NCI-H2227 (cell line): ENCODE results near the gene MOG.
"Not testable (repeated sequence)": the region's sequence is repeated elsewhere in the genome, so short reads cannot be mapped to it uniquely, and the experiment has no call there.

Experiments
- DNase-seq: peaks from one replicate; lab custom pipeline; 2025; ENCODE audit not compliant: unreplicated experiment; lab: John Stamatoyannopoulos, UW

MOG gene

DNA sequence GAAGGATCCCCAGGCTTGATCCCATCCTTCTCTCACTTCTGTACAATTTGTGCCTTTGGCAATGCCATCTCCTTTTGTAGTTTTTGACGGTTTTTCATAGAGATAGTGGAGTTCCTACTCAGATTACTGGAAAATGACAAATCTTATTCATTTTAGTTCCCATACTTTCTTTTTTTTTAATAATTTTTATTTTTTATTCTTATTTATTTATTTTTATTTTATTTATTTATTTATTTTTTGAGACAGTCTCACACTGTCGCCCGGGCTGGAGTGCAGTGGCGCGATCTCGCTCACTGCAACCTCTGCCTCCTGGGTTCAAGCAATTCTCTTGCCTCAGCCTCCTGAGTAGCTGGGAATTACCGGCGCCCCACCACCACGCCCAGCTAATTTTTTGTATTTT lies 19.6 kb upstream of the MOG start:
- DNase-seq, result no peak

DNA sequence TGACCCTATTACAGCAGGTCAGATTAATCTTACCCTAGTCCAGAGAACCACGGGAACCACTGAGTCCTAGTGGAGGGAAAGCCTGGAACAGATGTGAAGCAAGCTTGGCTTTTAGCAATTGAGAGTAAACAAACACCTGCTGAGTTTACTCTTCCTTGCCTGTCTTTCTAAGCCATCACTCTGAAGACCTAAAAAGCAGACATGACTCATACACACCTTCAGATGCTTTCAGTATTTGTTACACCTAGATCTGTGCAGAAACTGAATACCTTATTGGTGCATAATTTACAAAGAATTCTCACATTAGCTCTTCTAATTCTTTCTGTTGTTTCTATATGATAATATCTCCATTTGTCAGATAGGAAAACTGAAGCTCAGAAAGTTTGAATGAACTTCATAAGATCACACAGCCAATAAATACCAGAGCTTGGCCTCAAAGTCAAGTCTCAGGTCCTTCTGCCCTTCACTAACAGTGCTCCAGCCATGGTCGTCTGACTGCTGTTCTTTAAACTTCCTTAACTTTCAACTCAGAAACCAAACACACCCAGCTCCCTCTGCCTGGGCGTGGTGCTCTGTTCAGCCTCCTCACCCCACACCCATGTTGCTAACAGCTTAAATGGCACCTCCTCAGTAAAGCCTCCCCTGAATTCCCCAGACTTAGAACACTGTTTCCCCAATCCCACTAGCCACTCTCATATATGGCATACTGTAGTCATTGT lies 15.3 kb upstream of the MOG start:
- no peak for DNase-seq

- peak; percentile 56 for DNase-seq
These were observed 8.8 kb upstream of the MOG start for GRCh38 chr6:29647927-29648642.

DNA sequence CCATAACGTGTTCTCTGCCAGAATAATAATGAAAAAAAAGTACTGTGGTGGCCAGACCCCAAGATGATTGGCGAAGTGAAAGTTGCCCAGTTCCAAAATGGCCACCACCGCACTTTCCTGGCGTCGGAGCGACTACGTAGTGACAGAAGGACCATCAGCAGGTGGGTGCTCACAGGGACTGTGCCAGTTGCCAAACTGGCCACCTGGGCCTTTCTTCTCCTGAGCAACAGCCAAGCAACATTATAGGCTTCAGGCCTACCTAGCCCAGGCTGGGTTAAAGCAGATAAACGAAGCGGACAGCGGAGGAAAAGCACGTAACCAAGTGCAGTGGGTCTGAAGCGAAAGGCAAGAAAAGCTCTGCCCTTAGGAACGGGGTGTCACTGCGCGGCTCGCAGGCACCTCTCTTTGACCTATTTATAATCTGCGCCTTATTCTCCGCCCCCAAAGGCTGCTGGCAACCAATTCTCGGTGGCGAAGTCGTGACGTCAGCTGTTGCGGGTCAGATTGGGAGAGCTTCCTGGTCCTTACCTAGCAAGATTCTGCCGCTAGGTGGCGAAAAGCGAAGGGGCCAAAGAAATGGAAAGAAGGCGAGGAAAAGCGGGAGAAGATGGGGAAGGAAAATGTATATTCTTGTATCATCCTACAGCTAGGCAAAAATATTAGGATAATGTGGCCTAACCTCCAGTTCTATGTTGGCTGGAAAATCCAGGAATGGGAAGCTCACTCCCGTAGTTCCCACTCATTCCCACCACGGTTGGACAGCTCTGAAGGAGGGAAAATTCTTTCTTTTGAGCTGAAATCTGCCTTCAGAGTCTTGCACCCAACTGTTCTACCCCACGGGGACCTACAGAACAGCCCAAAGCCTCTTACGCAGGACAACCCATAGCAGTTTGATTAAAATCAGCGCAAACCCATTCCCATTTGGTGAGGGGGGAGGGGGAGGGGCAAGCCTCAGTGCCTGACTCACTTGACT lies 6.9 kb upstream of the MOG start:
- peak; percentile 99 for DNase-seq

DNA sequence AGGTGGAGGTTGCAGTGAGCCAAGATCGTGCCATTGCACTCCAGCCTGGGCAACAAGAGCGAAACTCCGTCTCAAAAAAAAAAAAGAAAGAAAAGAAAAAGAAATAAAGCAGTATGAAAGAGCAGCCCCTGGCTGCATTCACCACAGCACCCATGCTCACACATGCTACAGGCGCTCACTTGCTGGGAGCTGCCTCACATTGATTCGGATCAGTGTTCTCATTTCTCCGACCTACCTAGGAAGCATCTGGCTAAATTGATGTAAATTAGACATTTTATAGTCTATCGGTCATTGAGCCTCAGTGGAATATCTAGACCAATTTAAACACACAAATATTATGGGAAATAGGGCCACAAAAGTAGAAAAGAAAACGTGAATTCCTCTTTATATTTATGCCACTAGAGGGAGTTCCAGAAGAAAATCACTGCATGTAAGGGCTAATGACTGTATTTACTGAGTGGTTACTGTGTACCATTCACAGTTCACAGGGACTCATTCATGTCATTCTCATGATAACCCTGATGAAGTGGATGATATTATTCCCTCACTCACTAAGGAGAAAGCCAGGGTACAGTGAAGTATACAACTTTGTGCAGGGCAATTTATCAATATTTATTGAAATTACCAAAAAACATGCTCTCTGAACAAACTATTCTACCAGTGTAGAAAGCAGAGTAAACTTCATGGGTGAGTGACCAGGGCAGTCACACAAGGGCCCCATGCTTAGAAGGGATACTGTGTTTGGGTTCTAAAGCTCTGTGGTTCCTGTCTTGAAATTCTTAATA lies 5.3 kb upstream of the MOG start:
- DNase-seq, result peak; percentile 35

DNA sequence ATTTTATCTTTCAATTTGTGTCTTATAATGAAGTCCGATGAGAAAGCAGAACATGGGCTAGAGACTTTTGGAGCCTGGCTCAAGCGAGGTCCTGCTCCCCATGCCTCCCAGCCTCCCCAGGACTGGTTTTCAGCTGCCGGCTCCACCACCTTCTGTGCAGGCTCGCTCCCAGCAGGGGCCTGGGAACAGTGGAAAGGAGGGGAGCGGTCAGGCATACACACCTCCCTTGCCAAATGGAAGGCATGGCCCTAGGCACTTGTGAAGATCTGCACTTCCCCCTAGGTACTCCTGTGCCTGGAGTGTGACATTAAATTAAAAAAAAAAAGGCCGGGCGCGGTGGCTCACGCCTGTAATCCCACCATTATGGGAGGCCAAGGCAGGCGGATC lies 4.7 kb upstream of the MOG start:
- DNase-seq, result no peak

DNA sequence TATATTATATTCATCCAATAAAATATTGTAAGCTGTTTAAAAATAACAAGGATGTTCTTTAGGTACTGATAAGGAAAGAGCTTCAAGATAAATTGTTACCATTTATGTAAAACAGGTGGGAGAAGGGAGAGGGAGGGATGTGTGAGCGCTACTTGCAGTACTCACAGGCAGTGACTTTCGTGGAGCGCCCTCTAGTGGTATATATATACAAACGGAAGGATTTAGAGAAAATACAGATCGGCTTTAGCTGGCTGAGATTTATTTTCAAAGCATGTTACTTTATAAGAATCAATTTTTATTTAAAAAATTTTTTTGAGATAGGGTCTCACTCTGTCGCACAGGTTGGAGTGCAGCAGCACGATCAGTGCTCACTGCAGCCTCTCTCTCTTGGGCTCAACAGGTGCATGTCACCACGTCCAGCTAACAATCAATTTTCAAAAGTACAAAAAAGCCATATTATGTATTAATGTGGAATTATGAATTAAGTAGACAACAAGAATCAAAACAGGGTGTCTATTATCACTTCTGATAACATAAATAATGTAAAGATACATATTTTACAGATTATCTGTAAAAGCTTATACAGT lies 3.3 kb upstream of the MOG start:
- DNase-seq, result peak; percentile 75

DNA sequence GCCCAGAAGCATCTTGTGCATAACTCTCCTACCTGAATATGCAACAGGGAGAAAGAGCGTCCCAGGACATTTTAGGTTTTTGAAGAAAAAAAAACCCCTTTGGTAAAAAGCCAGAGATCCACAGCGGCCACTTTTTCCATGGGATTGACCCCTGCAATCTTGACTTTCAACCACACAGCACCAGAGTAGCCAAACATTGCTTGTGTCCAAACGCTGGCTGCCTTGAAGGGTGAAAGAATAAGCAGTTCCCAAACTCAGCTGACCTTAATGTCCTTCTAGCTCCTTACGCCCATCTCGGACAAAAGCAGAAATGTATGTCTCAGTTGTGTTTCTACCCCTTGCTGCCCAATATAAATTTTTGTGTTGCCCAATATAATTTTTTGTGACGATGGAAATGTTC lies 1.2 kb upstream of the MOG start:
- no peak for DNase-seq

DNA sequence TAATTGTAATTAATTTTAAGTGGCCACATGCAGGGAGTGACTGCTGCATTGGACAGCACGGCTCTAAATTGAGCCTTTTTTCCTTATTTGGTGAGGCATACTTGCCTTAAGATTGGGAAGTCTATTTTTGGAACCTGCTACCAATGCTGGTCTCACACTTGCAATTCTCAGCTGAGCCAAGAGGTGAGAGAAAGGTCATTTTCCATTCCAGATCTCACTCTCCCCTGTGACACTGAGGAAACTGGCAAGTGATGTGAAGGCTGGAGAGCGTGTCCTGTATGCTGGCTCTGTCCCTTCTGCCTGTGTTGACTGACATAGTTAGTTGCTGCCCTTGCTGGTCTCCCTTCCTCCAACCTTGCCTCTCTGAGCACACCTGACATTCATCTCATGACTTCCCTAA lies 735 bp upstream of the MOG start:
- no peak for DNase-seq

- no peak for DNase-seq
These were observed 4.2 kb downstream of the MOG start for GRCh38 chr6:29661071-29661470.

DNA sequence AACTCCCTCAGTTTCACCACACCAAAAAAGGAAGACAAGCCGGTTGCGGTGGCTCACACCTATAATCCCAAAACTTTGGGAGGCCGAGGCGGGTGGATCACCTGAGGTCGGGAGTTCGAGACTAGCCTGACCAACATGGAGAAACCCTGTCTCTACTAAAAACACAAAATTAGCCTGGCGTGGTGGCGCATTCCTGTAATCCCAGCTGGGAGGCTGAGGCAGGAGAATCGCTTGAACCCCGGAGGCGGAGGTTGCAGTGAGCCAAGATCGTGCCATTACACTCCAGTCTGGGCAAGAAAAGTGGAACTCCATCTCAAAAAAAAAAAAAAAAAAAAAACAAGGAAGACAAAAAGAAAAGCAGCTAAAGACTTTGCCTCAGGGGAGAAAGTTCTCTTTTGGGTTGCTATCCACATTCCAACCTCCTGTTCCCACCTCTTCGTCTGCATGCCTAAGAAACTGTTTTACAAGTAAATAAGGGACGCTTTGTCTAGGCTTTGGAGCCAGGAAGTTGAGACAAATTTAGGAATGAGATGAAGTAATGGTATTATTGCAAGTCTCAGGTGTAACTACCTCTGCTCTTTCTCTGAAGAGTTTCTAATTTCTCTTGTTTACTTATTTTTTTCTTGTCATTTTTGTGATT lies 4.7 kb downstream of the MOG start:
- not testable (repeated sequence) for DNase-seq

DNA sequence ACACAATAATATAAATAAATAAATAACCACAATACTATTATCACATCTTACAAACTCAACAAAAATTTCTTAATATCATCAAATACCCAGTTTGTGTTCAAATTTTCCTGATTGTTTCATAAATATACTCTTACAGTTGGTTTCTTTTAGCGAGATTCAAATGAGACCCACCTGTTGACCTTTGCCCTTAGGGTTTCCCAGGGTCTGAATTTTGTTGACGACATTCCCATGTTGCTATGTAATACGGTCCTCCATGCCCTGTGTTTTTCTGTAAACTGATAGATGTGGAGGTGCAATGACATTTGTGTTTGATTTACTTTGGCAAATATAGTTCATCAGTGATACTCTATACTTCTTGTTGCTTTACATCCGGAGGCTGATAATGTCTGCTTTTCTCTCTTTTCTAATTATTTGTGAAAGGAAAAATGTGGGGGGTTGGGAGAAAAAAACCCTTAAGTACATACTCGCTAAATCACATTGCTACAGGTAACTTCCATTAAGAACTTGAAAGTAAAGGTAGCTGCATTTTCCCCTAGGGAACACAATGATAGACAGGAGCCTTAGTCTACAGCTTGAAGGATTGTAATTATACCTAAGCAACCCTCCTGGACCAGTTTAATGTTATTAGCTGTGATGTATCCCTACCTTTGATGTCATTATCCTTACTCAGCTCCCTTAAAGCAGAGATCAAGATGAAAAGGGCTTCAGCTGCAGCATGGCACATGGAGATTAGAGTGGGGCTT lies 6.6 kb downstream of the MOG start:
- peak; percentile 13 for DNase-seq

- DNase-seq, result no peak
These were observed 9.3 kb downstream of the MOG start for GRCh38 chr6:29665942-29666825.

- no peak for DNase-seq
These were observed 9.9 kb downstream of the MOG start for GRCh38 chr6:29666826-29667130.

DNA sequence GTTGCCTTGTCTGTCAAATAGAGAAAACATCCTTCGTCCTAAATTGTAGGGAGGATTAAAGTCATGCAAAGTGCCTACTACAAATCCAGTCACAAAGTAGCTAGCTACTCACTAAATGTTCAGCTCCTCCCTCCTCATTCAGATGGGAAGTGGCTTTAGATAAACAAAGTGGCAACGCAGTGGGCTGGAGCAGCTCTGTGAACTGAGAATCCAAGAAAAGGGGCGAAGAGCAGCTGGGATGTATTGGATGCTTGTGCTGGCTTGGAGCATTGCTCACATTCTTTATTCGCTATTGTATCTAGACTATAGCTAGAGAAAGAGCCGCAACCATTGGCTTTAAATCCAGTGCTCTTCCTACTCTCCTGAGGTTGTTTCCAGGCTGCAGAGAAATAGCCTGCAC lies 10.3 kb downstream of the MOG start:
- DNase-seq, result no peak

DNA sequence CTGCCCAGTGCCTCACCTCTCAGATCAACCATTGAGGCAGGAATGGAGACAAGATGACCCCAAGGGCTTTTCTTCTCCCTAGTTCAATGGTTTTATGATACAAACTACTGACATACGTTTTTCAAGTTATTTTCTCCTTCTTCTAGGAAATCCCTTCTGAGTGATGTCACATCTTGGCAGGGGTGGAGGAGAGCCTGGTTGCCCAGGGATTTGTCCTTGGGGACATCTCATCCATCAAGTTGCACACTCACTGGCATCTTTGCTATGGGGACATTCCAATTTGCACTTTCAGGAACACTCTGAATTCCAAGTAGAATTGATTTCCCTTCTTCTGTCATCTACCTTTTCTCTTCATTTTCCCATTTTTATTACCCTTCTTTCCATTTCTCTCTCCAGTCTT lies 14.1 kb downstream of the MOG start:
- DNase-seq, result no peak

DNA sequence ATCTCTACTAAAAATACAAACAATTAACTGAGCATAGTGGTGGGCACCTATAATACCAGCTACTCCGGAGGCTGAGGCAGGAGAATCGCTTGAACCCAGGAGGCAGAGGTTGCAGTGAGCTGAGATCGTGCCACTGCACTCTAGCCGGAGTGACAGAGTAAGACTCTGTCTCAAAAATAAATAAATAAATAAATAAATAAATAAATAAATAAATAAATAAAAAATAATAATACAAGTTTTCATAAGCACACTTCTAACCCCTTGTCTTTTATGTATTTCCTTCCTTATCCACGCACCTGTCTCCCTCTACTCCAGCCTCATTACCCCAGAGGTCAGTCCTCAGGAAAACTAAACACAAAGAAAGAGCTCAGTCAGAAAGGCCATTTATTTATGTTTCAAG lies 15.2 kb downstream of the MOG start:
- DNase-seq, result not testable (repeated sequence)

GRCh38 chr6:29673161-29673560 lies 16.3 kb downstream of the MOG start:
- DNase-seq, result no peak

- no peak for DNase-seq
These were observed 17.1 kb downstream of the MOG start for GRCh38 chr6:29674008-29674407.
